Breast epithelium (tissue), 3 donors: ENCODE data around the gene PROSER3.

Experiments
- CTCF ChIP-seq, 3 donors: fragments of 450-650 bp; IDR thresholded peaks; one replicate each; pipeline ENCODE4 v1.5.1; 2016 to 2017; ENCODE audit warnings: antibody characterized with exemption in 3 of 3, mild to moderate bottlenecking in 3 of 3, moderate library complexity in 3 of 3
- POLR2A ChIP-seq: fragments of 450-650 bp; IDR thresholded peaks from one replicate; pipeline ENCODE4 v1.6.1; 2016; ENCODE audit warnings: antibody characterized with exemption, mild to moderate bottlenecking, moderate library complexity

GRCh38 chr19:35717665-35718344, 40.2 kb upstream of the PROSER3 start, which contains the start of gene KMT2B:
- TF ChIP-seq CTCF (IDR thresholded peaks at IDR 0.05) (no peak), POLR2A (no peak)
